A549 treated with GW870086 at 1 μM for 4 hours (cell line): ENCODE results near the gene PCDHGB4. TPM values are rescaled to one million over a fixed set of nuclear protein-coding genes. Genes with fewer than 3 reads are reported as not detected.

Experiments used
- total RNA-seq: library from RNA; stranded (reverse); fragments of 200-300 nt; extraction: Qiagen RNA extraction; gene quantifications from 5 replicates; pipeline ENCODE4 v1.2.3, GENCODE V29; 2022; ENCODE audit warnings: low read depth

PCDHGB4 gene
- 0.74 to 1.00 TPM (median 0.79 TPM) in 5 replicates for total RNA-seq

DNA sequence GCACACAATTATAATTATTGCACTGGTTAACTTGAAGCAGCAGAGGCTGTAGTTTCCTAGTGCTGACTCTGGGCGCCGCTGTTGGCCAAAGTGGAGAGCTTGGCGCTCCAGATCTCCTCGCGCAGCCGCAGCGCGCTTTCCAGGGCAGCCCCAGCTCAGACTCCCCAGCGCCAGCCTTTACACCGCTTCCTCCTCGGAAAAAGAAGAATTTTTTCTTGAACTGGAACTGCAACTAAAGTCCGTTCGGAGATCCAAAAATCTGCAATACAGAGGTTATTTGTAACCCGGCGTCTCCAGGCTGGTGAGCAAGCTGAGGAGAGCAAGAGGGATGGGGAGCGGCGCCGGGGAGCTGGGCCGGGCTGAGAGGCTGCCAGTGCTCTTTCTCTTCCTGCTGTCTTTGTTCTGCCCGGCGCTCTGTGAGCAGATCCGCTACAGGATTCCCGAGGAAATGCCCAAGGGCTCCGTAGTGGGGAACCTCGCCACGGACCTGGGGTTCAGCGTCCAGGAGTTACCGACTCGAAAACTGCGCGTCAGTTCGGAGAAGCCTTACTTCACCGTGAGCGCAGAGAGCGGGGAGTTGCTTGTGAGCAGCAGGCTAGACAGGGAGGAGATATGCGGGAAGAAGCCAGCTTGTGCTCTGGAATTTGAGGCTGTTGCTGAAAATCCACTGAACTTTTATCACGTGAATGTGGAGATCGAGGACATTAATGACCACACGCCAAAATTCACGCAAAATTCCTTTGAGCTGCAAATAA is at the start of gene PCDHGB4:
TSS of gene PCDHGB4 (plus strand) at position 142 of the 755 bp plus-strand sequence. CDS start at position 329, 187 bp downstream.

DNA sequence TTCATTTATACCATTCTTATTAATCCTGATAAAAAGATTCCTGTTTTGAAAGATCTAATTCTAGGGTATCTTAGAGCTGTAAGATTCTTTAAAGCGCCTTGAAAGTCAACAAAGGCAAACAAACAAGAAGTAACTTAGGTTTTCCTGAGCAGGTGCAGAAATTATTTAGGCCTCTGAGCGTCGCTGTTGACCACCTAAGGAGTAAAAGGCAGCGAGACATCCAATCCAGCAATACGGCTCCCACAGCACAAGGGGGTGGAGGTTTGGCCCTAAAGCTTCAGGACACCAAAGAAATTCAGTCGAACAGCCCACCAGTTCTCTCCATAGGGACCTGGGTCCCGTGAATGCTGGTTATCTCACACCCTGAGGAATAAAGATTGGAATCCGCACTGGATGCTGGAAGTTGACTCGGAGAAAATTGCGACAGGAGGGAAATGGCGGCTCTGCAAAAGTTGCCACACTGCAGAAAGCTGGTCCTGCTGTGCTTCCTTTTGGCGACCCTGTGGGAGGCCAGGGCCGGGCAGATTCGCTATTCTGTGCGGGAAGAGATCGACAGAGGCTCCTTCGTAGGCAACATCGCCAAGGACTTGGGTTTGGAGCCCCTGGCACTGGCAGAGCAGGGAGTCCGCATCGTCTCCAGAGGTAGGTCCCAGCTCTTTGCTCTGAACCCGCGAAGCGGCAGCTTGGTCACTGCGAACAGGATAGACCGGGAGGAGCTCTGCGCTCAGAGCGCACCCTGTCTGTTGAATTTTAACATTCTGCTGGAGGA is 48.8 kb upstream of the PCDHGB4 start, which contains the start of gene PCDHGA2:
TSS of gene PCDHGA2 (plus strand) at position 223 of the 769 bp plus-strand sequence.

DNA sequence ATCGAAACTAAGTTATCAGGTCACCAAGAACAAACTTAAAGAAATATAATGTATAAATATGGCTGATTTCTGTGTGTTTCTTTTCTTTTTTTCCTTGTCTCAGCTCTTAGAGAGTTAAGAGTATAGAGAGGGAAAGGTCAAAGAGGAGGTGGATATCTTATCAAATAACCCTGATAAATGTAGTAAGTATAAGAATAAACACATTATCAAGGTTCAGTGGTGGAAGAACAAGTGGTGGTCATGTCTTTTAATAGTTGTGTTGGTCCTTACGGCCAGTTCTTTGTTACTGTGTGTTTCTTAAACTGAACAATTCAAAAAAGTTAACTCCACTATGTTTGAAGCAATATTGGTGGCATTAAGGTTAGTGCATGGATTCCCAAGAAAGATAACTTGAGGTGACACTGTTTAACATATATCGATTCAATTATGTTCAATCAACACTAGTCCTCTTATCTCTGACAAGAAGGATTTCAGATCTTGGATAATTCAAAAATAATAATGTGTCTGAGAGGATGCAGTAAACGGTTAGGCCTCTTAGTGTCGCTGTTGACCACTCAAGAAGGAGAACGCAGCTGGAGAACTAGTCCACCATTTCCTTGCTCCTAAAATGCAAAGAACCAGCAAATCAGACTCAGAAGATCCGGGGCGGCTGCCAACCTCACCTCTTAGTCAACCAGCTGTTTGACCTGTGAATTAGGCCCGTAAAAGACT is 44.1 kb upstream of the PCDHGB4 start, which contains the start of gene PCDHGA3:
TSS of gene PCDHGA3 (plus strand) at position 588 of the 711 bp plus-strand sequence. CDS start 205 bp downstream, outside the sequence.

DNA sequence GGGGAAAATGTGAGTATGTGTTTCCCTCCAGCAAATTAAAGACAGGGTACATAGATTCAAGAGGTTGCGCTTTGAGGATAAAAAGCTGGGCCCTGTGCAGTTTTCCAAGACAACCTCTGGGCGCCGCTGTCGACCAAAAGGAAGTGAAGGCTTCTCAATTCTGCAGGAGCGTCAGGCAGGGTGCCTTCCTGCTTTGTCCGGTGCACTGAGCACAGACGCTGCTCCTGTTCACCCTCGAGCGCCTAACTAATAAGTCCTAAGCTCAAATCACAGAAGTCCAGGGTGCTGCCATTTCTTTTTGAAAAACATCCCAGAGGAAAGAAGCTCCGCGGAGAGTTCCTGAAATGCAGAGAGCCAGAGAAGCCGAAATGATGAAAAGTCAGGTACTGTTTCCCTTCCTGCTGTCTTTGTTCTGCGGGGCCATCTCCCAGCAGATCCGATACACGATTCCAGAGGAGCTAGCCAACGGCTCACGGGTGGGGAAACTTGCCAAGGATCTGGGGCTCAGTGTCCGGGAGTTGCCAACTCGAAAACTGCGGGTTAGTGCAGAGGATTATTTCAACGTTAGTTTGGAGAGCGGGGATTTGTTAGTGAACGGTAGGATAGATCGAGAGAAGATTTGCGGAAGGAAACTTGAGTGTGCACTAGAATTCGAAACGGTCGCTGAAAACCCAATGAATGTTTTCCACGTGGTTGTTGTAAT is 37.4 kb upstream of the PCDHGB4 start, which contains the start of gene PCDHGB1:
TSS of gene PCDHGB1 (plus strand) at position 183 of the 703 bp plus-strand sequence. CDS start at position 345, 162 bp downstream.

DNA sequence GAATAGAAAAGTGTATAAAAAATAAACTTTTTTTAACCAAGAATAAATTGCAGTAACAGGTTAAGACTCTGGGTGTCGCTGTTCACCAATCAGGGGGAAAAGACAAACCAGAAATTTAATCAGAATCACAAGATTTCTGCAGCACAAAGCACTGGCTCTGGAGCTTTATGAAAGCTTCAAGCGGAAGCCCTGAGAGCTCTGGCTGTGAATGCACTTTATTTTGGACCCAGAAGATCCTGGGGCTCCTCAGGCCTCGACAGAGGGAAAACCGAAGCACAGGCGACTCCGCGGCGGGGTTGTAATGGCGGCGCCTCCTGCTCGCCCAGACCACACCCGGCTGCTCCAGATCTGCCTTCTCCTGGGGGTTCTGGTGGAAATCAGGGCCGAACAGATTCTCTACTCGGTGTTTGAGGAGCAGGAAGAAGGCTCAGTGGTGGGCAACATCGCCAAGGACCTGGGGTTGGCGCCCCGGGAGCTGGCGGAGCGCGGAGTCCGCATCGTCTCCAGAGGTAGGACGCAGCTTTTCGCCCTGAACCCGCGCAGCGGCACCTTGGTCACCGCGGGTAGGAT is 32.5 kb upstream of the PCDHGB4 start, which contains the start of gene PCDHGA4:
TSS of gene PCDHGA4 (plus strand) at position 122 of the 570 bp plus-strand sequence. CDS start at position 209, 87 bp downstream.

DNA sequence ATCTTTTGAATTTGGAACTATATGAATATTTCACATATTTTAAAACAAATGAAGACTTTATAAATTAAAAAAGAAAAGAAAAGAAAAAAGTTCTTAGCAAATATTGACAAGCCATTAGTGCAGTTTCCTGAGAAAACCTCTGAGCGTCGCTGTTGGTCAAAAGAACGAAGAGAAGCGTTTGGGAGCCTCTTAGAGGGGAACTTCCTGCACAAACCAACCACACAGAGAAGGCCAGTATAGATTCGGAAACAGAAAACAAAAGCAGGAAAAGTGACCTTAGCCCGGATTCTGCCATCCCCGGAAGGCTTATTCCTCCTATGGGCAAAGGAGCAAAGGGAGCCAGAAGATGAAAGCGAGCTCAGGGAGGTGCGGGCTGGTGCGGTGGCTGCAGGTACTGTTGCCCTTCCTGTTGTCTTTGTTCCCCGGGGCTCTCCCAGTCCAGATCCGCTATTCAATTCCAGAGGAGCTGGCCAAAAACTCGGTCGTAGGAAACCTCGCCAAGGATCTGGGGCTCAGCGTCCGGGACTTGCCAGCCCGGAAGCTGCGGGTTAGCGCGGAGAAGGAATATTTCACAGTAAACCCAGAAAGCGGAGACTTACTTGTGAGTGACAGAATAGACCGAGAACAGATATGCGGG is 27.6 kb upstream of the PCDHGB4 start, which contains the start of gene PCDHGB2:
TSS of gene PCDHGB2 (plus strand) at position 205 of the 637 bp plus-strand sequence. CDS start at position 347, 142 bp downstream.

DNA sequence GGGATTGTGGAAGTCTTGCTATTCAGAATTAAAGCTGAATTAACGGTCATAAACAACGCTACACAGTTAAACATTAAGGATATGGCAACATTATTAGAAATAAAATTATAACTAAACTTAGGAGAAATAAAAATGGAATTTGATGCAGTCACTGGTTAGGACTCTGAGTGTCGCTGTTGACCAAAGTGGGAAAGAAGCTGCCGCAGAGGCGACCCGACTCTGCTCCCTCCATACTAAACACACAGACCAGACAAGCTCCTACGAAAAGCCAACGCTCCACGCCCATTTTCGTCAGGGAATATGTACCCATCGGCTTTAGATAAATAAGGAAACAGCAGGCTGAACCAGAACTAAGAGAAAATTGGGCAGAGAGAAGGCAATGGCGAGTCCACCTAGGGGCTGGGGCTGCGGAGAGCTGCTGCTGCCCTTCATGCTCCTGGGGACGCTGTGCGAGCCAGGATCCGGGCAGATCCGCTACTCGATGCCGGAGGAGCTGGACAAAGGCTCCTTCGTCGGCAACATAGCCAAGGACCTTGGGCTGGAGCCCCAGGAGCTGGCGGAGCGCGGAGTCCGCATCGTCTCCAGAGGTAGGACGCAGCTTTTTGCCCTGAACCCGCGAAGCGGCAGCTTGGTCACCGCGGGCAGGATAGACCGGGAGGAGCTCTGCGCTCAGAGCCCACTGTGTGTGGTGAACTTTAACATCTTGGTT is 23.4 kb upstream of the PCDHGB4 start, which contains the start of gene PCDHGA5:
TSS of gene PCDHGA5 (plus strand) at position 211 of the 709 bp plus-strand sequence. CDS start at position 380, 169 bp downstream.

DNA sequence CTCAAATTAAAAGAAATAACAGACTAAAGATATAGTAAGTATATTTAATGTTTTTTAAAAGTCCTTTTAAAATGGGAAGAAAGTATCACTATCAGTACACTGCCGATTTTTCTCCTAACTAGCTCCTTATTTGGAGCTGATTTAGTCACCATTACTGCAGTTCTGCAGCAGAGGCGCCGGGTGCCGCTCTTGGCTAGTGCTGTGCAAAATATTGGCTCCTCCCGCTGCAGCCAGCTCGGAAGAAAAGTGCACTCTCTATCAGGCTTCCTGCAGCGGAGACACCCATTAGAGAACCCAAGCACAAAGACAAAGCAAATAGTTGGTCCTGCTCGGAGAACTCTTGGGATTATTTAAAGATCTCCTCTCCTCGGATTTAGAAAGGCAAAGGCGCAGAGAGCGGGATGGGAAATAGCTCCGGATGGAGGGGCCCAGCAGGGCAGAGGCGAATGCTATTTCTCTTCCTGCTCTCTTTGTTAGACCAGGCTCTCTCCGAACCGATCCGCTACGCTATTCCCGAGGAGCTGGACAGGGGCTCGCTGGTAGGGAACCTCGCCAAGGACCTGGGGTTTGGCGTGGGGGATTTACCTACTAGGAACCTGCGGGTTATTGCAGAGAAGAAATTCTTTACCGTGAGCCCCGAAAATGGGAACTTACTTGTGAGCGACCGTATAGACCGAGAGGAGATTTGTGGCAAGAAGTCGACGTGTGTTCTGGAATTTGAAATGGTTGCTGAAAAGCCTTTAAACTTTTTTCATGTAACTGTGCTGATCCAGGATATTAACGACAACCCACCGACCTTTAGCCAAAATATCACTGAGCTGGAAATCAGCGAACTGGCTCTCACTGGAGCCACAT is 17.3 kb upstream of the PCDHGB4 start, which contains the start of gene PCDHGB3:
TSS of gene PCDHGB3 (plus strand) at position 249 of the 855 bp plus-strand sequence. CDS start at position 402, 153 bp downstream.

DNA sequence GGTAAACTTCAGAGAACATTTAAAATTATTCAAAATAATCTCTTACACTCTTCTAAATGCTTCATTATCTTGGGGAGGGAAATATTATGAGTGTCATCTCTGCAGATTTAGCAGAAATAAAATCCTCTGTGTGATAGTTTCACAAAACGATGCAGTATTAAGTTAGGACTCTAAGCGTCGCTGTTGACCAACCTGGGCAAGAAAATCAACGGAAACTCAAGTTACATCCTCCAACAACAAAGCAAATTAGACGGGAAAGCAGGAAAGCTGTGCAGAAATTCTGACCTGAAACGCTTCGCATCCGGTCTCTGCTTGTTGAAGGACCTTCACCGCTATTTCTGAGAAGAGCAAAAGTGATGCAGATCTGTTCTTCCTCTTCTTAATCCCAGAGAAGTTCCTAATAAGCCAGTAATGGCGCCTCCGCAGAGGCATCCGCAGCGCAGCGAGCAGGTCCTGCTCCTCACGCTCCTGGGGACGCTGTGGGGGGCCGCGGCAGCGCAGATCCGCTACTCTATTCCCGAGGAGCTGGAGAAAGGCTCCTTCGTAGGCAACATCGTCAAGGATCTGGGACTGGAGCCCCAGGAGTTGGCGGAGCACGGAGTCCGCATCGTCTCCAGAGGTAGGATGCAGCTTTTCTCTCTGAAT is 13.7 kb upstream of the PCDHGB4 start, which contains the start of gene PCDHGA6:
TSS of gene PCDHGA6 (plus strand) at position 219 of the 645 bp plus-strand sequence. CDS start at position 412, 193 bp downstream.

DNA sequence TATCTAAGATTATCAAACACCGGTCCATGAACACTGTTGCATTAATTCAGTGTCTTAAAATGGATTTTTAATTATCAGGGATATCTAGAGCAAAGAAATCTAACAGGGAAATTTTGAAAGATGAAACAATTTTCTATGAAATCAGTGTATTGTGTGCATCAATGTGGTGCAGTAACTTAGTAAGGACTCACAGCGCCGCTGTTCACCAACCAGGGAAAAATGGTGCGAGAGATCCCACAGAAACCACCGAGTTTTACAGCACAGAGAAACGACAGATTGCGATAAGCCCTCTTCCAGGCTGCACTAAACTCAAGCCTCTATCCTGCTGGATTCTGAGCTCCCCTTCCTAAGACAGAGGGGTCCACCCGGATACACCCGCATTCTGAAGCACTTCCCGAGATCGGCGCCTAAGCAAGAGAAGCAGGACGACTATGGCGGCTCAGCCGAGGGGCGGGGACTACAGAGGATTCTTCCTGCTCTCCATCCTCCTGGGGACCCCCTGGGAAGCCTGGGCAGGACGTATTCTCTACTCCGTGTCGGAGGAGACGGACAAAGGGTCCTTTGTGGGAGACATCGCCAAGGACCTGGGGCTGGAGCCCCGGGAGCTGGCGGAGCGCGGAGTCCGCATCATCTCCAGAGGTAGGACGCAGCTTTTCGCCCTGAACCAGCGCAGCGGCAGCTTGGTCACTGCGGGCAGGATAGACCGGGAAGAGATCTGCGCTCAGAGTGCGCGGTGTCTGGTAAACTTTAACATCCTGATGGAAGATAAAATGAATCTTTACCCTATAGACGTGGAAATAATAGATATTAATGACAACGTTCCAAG is 4.8 kb upstream of the PCDHGB4 start, which contains the start of gene PCDHGA7:
TSS of gene PCDHGA7 (plus strand) at position 274 of the 826 bp plus-strand sequence. CDS start at position 432, 158 bp downstream.

DNA sequence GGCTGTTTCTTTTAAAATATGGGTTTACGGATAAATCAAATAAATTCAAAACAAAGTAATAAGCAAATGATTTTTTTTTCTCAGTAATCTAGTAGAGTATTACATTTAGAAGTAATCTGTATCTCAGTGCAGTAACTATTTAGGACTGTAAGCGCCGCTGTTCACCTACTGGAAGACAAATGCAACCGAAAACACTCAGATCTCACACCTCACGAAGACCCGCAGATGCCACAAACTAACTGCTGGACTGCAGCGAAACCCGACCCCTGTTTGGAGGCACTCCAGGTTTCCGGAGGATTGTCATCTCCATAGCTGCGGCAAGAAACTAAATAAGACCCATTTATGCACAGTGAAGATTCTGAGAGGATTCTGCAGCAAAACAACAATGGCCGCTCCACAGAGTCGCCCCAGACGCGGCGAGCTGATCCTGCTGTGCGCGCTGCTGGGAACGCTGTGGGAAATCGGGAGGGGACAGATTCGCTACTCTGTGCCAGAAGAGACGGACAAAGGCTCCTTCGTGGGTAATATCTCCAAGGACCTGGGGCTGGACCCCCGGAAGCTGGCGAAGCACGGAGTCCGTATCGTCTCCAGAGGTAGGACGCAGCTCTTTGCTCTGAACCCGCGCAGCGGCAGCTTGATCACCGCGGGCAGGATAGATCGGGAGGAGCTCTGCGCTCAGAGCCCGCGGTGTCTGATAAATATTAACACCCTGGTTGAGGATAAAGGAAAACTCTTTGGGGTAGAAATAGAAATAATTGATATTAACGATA is 5.1 kb downstream of the PCDHGB4 start, which contains the start of gene PCDHGA8:
TSS of gene PCDHGA8 (plus strand) at position 205 of the 770 bp plus-strand sequence. CDS start at position 386, 181 bp downstream.

DNA sequence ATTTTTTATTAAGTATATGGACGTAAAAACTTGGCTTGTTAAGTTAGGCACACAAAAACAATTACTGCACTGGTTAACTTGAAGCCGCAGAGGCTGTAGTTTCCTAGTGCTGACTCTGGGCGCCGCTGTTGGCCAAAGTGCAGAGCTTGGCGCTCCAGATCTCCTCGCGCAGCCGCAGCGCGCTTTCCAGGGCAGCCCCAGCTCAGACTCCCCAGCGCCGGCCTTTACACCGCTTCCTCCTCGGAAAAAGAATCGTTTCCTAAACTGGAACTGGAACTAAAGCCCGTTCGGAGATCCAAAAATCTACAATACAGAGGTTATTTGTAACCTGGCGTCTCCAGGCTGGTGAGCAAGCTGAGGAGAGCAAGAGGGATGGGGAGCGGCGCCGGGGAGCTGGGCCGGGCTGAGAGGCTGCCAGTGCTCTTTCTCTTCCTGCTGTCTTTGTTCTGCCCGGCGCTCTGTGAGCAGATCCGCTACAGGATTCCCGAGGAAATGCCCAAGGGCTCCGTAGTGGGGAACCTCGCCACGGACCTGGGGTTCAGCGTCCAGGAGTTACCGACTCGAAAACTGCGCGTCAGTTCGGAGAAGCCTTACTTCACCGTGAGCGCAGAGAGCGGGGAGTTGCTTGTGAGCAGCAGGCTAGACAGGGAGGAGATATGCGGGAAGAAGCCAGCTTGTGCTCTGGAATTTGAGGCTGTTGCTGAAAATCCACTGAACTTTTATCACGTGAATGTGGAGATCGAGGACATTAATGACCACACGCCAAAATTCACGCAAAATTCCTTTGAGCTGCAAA is 10.5 kb downstream of the PCDHGB4 start, which contains the start of gene PCDHGB5:
TSS of gene PCDHGB5 (plus strand) at position 192 of the 796 bp plus-strand sequence. CDS start at position 373, 181 bp downstream.

DNA sequence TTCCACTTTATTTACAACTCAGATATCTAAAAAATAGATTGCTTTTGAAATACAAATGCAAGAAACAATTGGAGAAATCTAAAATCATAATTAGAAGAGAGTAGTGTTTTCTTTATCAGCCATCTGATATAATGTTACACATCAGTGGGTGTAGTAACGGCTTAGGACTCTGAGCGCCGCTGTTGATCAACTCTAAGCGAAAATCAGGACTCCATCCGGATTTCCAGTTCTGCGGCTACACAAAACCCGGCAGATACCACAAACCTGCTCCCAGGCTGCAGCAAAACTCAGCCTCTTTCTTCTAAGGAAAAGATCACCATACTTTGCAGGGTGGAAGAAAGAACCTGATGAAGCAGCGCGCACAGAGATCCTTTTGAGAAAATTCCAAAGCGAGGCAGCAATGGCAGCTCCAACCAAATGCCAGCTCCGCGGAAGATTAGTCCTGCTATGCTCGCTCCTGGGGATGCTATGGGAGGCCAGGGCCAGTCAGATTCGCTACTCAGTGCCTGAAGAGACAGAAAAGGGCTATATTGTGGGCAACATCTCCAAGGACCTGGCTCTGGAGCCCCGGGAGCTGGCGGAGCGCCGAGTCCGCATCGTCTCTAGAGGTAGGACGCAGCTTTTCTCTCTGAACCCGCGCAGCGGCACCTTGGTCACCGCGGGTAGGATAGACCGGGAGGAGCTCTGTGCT is 15.2 kb downstream of the PCDHGB4 start, which contains the start of gene PCDHGA9:
TSS of gene PCDHGA9 (plus strand) at position 226 of the 691 bp plus-strand sequence. CDS start at position 401, 175 bp downstream.

DNA sequence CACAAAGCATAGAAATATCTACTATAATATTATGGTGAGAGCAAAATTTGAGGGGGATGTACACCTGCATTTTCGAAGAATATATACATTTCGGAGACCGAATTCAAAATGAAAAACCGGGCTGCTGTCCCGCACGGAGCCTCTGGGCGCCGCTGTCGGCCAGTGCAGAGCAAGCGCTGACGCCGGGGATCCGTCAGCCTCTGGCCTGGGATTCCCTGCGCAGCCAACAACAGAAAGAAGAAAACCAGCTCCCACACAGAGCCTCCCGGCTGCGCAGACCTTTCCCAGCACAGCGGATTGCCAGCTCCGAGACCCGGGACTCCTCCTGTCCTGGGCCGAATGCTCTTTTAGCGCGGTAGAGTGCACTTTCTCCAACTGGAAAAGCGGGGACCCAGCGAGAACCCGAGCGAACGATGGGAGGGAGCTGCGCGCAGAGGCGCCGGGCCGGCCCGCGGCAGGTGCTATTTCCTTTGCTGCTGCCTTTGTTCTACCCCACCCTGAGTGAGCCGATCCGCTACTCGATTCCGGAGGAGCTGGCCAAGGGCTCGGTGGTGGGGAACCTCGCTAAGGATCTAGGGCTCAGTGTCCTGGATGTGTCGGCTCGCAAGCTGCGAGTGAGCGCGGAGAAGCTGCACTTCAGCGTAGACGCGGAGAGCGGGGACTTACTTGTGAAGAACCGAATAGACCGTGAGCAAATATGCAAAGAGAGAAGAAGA is 20.4 kb downstream of the PCDHGB4 start, which contains the start of gene PCDHGB6:
TSS of gene PCDHGB6 (plus strand) at position 232 of the 716 bp plus-strand sequence. CDS start at position 414, 182 bp downstream.

